ENCODE measurements around the gene LPIN1. TPM values are rescaled to one million over a fixed set of nuclear protein-coding genes. Genes with fewer than 3 reads are reported as not detected.

LPIN1 gene
- total RNA-seq, 1 donor from 2014 or later: 43.9 TPM

GRCh38 chr2:11829947-11830707 is 83.7 kb downstream of the LPIN1 start:
- Mint-ChIP-seq H3K27ac (ENCODE audit: unreplicated experiment) (peak overlapping the region; percentile 94), H3K4me1 (peaks cover 31% of the 10 kb centered on the region), H3K36me3 (ENCODE audit: low read depth) (no peaks in the 10 kb centered on the region), H3K9me3 (no peaks in the 10 kb centered on the region), H3K27me3 (ENCODE audit: low read depth) (no peaks in the 10 kb centered on the region), H3K4me3 (peak overlapping the region; percentile 56)
- peak; percentile 59 for TF ChIP-seq CTCF (conservative IDR thresholded peaks at IDR 0.05)
- peak; percentile 58 for DNase-seq (ENCODE audit: low read depth, low spot score)

GRCh38 chr2:11830708-11831301 is 84.4 kb downstream of the LPIN1 start:
- no peak for TF ChIP-seq CTCF (conservative IDR thresholded peaks at IDR 0.05)
- Mint-ChIP-seq H3K36me3 (ENCODE audit: low read depth) (no peaks in the 10 kb centered on the region), H3K27ac (ENCODE audit: unreplicated experiment) (peak overlapping the region; percentile 94), H3K4me1 (peaks cover 31% of the 10 kb centered on the region), H3K4me3 (peak overlapping the region; percentile 56), H3K9me3 (peaks cover 3% of the 10 kb centered on the region), H3K27me3 (ENCODE audit: low read depth) (no peaks in the 10 kb centered on the region)
- no peak for DNase-seq (ENCODE audit: low read depth, low spot score)

- DNase-seq (ENCODE audit: low read depth, low spot score): no peak
- no peak overlapping the region for H3K4me3 Mint-ChIP-seq
- H3K27ac Mint-ChIP-seq (ENCODE audit: unreplicated experiment): peak overlapping the region; percentile 79
- TF ChIP-seq CTCF (conservative IDR thresholded peaks at IDR 0.05): no peak
- no peaks in the 10 kb centered on the region for H3K27me3 Mint-ChIP-seq (ENCODE audit: low read depth)
- peaks cover 31% of the 10 kb centered on the region for H3K4me1 Mint-ChIP-seq
- peaks cover 5% of the 10 kb centered on the region for H3K9me3 Mint-ChIP-seq
- peaks cover 2% of the 10 kb centered on the region for H3K36me3 Mint-ChIP-seq (ENCODE audit: low read depth)
Measured at GRCh38 chr2:11831415-11831814, 85.0 kb downstream of the LPIN1 start.

GRCh38 chr2:11832531-11832930 is 86.1 kb downstream of the LPIN1 start:
- no peak for TF ChIP-seq CTCF (conservative IDR thresholded peaks at IDR 0.05)
- Mint-ChIP-seq H3K36me3 (ENCODE audit: low read depth) (peaks cover 2% of the 10 kb centered on the region), H3K9me3 (peaks cover 7% of the 10 kb centered on the region), H3K4me3 (no peak overlapping the region), H3K4me1 (peaks cover 31% of the 10 kb centered on the region), H3K27me3 (ENCODE audit: low read depth) (no peaks in the 10 kb centered on the region), H3K27ac (ENCODE audit: unreplicated experiment) (no peak overlapping the region)
- DNase-seq (ENCODE audit: low read depth, low spot score): no peak

GRCh38 chr2:11833601-11834000 is 87.2 kb downstream of the LPIN1 start:
- no peak for TF ChIP-seq CTCF (conservative IDR thresholded peaks at IDR 0.05)
- Mint-ChIP-seq H3K27me3 (ENCODE audit: low read depth) (no peaks in the 10 kb centered on the region), H3K4me3 (no peak overlapping the region), H3K4me1 (peaks cover 31% of the 10 kb centered on the region), H3K9me3 (peaks cover 7% of the 10 kb centered on the region), H3K27ac (ENCODE audit: unreplicated experiment) (no peak overlapping the region), H3K36me3 (ENCODE audit: low read depth) (peaks cover 2% of the 10 kb centered on the region)
- no peak for DNase-seq (ENCODE audit: low read depth, low spot score)
